Measurements from ENCODE around the gene EEF1A2.
"Not testable (repeated sequence)": the region's sequence is repeated elsewhere in the genome, so short reads cannot be mapped to it uniquely, and the experiment has no call there.

EEF1A2 gene

DNA sequence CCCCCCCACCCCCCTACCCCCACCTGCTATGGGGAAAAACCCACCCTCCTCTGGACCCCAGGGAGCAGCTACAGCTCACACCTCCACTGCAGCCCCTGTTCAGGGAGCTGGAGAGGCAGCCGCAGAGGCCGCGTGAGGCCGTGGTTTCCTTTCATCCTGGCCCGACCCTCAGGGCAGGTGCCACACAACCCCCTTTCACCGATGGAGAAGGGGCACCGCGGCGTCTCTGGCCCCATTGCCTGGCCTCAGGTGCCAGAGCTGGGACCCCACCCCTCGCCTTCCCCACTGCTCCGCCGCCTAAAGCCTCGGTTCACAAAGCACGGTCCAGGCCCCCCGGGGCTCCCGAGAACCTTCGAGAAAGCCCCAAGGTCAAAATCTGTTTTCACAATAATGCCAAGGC, 14.6 kb downstream of the EEF1A2 start:
- no peak for DNase-seq

DNA sequence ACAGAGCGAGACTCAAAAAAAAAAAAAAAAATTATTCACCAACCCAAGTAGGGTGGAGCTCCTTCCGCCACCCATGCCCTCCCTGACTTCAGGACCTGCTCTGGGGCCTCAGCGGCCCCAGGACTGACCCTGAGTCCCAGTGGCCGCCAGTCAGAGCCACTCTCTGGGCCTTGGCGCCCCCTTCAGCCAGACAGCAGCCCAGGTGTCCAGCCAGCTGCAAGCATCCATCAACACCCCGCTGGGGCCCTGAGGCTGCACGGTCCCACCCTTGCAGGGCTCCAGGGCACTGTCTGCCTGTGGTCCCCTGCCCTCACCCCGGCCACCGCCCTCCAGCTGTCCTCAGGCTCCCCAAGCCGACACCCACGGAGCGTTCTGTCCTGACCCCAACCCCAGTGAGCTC, 15.0 kb downstream of the EEF1A2 start:
- no peak for DNase-seq

DNA sequence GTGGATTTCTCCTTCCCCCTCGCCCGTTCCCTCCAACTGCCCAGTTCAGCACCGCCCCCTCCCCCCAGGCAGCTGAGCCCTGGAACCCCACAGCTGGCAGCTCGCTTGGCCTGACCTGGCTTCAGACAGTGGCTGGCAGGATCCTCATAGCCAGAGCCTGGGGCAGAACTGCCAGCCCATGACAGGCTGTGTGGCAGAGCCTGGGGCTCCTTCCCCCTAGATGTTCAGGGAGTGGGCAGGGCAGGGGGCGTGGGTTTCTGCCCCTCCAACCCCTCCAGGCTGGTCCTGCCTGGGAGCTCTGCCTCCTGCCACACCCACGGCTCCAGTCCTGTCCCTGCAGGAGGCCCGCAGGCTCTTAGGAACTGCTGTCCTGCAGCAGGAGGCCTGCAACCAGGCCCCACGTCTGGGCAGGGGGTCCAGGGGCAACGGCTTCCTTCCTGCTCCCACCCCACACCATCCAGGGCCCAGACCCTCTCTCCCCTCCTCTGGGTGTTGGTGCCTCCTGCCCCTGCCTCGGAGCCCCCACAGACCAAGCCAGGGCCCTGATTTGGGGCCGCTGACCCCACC, 16.8 kb downstream of the EEF1A2 start:
- no peak for DNase-seq

DNA sequence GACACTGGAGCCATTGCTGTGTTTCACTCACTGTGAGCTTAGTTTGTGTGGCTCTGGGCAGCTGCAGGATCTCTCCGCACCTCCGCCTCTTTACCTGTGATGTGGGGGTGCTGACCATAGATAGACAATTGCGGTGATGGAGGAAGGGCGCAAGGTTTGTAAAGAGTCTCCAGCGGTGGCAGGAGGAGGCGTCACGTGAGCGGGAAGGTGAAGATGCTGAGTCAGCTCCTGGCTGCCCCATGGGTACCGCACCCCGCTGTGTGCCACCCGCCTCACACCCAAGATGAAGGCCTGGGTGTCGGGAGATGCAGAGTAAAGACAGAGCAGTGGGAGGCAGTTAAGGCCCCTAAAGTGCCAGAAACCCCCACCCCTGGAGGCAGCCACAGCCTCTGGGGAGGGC, 17.4 kb downstream of the EEF1A2 start:
- DNase-seq, result no peak

DNA sequence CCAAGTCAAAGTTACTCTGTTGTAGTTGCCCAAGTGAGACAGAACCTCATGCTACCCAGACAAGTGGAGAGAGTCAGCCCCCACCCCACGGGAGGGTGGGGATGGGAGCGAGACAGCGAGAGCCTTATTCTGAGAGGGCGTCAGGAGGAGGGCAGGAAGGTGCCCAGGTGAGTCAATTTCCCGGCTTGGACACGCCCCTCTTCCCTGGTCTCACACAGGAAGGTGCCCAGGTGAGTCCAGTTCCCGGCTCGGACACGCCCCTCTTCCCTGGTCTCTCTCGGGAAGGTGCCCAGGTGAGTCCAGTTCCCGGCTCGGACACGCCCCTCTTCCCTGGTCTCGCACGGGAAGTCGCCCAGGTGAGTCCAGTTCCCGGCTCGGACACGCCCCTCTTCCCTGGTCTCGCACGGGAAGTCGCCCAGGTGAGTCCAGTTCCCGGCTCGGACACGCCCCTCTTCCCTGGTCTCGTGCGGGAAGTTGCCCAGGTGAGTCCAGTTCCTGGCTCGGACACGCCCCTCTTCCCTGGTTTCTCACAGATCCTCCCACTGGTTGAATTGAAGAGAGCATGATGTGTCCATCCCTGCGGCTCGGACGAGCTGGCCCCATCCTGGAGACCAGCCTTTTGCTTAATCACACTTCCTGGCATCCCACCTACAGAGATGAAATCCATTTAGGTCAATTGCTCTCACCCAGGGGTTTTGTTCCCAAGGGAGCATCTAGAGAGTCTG, 19.0 kb downstream of the EEF1A2 start:
- not testable (repeated sequence) for DNase-seq

DNA sequence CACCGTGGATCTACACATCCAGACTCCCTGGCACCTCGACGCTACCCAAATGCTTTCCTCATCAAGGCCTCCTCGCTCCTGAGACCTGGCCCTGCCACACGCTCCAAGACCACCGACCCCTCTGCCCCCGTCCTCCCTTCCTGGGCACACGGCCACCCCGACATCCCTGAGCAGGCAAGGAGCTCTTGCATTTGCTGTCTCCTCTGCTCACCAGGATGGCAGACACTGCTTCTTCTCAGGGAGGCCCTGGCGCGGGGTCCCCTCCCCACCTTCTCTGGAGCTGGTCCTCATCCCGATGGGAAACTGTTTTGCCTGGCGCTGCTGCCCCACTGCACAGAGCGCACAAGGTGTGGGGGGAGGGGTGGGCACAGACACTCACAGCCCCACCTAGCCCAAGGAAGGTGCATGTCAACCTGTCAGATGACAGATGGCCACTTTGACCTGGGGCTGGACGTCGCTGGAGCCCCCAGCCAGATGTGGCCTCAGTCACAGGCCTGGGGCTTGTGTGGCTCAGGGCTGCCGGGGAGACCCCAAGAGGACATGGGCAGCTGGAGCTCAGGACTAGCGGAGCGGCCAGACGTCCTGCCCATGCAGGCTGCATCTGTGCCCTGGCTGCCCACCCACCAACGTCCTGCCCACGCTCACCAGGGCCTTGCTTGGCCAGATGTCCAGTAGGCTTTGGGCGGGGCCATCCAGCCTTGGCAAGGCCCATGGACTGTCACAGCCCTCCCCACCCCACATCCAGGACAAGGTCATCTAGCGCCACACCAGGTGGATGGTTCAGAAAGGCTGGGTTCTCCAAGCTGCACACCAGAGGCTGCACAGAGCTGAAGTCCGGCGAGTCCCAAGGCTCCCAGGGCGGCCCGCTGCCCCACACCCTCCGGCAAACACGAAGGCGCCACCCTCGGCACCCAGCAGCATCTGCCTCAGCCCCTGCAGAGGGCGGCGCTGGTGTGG, 20.3 kb downstream of the EEF1A2 start:
- DNase-seq, result no peak

DNA sequence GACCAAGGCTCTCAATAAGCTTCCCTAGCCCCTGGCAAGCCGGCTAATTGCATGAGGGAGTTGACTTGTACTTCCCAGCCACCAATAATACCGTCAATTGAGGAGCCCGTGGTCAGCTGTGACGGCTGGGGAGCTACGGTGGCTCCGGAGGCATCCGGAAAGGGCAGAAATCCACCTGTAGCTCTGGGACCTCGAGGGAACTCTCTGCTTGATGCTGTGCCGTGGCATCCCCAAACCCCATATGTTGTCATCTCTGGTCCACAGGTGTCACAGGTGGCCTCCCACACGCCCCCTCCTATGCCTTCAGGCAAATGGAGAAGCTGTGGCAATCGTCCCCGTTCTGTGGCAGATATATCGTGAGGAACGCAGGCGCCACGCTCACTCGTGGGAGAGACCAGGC, 20.9 kb downstream of the EEF1A2 start:
- no peak for DNase-seq

DNA sequence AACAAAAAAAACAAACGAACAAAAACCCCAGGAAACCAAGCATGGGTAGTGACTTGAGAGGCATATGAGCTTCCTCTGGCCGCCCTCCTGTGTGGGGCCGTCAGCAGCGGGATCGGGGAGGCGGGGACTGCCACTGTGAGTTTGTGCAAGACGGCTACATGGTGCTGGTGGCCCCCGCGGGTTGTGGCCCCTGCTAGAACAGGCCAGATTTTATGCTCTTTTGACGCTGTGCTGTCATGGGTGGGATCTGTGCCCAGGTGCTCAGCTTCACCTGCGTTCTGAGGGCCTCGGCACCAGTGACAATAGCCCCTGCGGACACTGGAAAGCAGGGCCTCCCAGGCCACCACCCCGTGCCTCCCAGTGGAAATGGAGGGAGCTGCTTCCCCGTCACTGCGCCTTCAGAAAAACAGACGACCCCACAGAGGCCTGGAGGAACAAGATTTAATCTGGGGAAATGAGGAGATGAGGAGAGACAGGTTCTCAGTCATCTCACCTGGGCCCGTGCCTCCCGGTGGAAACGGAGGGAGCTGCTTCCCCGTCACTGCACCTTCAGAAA, 21.7 kb downstream of the EEF1A2 start:
- DNase-seq, result no peak

DNA sequence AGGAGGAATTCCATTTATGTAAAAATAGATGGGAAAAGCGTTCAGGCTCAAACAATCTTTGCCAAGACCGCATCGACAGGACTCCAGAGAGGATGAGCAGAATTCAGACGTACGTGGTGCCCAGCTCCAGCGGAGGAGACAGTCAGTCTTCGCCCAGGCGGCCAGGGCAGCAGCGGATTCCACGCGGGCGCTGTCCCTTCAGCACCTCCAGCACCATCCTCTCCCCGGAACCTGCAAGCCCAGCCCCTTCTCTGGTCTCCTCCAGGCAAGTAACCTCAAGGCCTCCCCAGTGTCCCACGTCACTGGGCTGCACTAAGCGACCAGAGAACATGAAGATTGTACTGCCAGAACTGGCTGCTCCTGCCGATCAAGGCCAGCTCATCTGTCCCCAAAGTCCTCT, 23.7 kb downstream of the EEF1A2 start:
- DNase-seq, result no peak

DNA sequence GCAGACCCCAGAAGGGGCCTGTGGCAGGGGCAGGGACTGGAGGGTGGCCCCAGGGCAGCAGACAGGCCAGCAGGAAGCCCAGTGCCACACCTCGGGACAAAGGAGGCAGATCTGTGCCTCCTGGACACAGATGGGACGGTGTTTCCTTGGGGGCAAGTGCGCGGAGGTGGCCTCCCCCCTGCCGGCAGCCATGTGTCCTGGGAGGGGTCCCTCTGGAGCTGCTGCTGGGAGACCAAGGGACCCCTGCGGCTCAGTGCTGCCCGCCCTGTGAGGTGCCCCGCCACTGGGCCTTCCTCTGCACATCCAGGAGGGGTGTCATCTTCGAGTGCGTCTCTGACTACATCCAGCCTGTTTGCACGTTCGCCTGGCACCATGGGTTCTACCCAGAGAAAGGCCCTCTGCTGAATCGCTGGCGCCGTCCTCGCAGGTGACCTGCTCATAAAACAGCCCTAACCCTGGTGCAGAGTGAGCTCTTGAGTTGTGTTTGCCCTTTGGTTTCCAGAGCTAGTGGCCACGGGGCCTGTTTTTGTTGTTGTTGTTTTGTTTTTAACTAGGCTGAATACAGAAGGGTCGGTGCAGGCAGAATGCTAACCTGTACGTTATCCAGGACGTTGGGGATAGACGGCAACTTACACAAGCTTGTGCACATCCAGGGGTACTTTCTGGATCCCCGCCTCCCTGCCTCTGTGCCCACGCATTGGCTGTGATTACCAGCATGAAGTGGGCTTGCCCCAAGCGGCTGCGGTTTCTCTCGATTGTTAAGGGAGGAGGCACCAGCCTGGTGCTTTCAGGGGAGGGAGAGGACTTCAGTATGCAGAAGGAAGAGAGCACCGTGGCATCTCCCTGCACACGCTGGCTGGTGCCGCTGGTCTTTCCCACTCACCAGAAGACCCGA, 25.1 kb downstream of the EEF1A2 start:
- DNase-seq, result no peak

DNA sequence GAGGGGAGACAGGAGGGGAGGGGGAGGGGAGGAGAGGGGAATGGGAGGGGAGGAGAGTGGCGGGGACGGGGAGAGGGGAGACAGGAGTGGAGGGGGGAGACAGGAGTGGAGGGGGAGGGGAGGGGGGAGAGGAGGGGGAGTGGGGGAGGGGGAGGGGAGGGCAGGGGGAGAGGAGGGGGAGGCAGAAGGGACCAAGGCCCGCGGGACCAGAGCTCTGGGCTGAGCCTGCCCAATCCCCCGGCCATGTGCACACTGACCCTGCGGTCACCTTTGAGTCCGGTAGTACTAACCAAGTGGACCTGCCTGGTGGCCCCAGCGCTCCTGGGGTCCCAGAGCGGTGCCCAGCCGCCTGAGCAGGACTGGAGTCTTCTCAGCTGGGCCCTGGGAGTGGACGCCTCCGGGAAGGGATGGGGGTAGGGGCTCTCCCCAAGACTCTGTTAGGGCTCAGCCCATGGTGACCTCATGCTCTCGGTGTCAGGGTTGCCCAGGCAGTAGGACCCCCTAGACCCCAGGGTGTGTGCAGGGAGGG, 26.0 kb downstream of the EEF1A2 start:
- DNase-seq, result no peak

DNA sequence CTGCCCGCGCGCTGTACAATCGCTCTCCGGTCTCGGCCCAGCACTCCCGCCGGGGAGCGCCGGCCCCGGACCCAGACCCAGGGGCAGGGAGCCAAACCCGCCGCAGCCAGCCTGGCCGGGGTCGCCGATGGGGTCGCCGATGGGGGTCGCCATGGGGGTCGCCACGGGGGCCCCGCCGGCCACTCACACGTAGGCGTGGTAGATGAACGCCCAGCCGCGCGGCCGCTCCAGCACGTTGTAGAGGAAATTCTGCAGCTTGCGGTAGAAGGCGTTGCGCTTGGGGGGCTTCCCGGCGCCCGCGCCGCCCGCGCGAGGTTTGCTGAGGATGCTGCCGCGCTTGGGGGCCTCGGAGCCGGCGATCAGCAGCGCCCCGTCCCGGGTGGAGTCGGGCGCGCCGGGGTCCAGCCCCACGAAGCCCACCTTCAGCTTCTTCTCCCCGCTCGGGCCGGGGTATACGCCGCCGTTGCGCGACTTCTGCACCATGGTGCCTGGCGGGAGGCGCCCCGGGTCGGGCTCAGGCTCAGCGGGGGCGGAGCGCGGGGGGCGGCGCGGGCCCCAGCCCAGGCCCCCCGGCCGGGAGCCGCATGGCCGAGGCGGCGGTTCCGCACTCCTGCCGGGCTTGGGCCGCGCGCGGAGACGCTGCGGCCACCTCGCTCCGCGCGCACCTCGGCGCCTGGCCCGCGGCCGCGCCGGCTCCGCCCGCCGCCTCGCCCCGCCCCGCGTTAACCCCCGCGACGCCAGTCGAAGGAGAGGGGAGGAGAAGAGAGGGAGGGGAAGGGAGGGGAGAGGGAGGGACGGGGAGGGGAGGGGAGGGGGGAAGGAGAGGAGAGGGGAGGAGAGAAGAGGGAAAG, 26.7 kb downstream of the EEF1A2 start, which contains the start of gene KCNQ2:
KCNQ2 (minus strand) TSS at position 675 of the 851 bp plus-strand sequence; CDS start at position 483, 192 bp downstream.
- DNase-seq, result no peak

DNA sequence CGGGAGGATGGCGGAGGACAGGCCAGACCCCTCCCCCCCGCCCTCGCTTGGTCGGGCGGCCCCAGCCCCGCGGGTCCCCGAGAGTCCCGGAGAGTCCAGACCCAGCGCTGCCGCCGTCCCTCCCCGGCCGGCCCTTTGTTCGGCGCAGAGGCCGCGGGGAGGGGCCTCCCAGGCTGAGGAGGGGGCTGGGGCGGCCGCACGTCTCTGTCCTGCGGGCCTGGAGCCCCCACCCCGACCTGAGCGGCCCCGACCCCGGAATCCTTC, 27.2 kb downstream of the EEF1A2 start:
- no peak for DNase-seq

DNA sequence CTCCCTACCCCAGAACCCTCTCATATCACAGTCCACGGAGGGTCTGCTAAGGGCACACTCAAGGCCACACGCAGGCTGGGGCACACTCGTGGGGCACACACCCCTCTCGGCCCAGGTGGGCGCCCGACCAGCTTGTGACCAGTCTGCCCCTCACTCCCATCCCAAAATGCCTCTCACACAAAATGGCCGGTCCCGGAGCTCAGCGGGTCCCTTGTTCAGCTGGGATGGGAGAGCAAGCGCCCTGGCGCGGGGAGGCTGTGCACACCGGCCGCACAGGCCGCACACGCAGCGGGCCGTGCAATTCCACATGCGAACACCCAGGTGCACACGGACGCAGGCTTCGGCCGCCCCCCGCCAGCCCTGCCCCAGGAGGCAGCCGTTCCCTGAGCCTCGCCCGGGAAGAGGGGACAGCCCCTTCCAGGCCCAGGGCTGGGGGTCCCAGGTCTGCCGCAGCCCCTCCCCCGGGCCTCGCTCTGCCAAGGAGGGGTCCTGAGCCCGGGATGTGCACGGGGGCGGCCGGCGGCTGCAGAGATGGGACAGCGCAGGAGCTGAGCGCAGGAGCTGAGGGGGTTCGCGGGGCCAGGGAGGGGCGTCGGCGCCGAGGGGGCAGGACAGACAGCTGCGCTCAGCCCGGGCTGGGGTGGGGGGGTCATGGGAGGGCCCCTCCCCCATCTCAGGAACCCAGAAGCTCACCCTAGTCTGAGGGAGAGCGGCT, 27.7 kb downstream of the EEF1A2 start:
- DNase-seq, result no peak

DNA sequence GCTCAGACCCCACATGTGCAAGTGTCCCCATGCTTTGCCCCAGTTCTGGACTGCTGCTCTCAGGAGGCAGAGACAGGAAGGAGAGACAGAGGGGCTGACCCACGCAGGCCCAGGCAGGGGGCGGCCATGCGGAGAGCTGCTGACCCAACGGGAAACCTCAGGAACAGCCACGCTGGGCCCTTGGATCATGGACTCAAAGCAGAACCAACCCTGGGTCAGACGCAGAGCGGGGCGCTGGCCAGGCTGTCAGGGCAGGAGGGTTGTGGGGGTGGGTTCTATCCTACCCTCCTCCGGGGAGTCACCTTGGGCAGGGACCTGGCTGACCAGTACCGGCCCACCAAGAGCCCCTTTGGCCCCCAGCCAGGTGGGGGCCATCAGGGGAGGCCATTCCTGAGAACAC, 28.5 kb downstream of the EEF1A2 start:
- no peak for DNase-seq

DNA sequence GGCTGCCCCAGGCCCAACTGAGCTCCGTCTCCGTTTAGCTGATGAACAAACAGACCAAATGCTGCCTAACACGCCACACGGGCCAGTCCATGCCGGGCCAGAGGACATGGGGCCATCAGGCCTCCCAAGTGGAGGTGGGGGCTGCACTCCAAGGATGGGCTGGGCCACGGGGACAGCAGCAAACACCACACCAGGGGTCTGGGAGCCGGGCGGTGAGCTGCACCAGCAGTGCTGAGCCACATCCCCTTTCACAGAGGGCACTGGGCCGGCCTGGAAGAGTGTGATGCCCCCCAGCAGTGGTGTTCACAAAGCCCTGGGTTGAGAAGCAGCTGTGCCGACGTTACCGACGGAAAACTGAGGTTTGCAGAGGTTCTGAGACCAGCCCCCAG, 29.2 kb downstream of the EEF1A2 start:
- no peak for DNase-seq

DNA sequence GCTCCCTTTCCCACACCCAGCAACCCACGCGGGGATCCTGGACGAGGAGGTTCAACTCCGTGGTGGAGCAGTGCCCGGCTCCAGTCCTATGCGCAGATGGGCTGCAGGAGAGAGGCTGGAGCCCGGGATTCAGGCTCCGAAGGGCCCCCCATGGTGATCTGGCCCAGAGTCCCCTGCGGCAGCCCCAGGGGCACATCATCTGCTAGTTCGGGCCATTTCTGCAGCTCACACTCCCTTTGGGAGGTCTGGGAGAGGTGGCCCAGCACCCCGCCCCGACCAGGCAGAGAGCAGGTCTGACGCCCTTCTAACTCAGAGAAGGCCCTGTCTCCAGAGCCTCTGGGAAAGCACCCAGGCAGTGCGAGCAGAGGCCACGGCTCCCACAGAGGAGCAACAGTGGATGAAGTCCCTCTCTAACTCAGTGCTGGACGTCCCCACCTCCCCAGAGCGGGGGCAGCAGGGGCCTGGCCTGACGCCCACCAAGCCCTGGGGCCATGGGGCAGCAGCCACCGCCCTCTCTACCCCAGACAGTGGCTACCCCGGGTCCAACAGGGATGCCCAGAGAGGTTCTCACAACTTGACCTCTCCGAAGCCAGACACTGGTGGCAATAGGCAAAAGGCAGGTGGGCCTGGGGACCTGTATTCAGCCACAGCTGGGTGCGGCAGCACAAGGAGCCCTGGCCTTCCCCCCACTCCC, 29.7 kb downstream of the EEF1A2 start:
- DNase-seq, result no peak

DNA sequence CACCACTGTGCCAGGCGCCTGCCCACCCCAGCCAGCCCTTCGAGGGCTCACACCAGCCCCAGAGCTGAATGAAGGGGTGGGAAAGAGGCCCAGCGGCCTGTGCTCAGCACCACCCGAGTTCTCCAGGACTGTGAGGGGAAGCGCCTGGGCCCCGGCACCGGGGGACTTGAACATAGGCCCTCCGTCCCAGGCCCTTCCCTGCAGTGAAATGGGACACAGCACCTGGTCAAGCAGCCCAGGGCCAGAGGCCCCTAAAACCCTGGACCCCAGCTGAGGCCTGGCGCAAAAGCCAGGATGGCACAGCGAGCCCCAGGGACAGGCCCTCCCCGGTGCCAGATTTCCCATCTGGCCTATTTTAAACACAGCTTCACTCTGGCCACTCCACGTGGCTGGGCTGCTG, 30.5 kb downstream of the EEF1A2 start:
- no peak for DNase-seq

DNA sequence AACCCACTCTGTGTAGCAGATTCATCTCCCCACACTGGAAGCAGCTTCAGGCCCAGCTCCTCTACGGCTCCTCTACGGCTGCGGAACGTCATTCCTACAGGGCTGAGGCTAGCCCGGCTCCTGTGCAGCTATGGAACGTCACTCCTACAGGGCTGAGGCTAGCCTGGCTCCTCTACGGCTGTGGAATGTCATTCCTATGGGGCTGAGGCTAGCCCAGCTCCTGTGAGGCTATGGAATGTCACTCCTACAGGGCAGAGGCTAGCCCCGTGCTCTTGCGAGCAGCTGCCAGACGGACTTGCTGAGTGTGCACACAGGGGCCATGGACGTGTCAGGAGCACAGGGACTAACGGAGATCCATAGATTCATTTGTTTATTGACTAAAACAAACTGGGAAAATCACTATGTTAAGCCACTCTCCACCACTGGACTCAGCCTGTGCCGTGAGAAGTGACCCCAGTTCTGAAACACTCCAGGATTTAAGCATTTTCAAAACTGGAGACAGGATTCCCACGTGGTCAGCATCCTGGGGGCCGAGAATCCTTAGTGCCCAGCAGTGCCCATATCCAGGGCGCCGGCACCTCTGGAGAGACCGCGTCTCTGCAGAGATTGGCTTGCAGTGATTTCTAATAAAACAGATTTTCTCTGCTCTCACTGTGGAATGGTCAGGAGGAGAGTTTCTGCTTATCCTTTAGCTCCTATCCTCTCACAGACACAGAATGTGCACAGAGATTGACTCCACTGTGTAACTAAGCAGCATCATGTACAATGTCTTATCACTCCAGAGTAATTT, 31.4 kb downstream of the EEF1A2 start:
- DNase-seq, result no peak

Data from effector CD8-positive, alpha-beta T cell (primary cell).